HS-27A (cell line): ENCODE data around the gene PRAF2.

ENCODE experiments used
- DNase-seq: peaks from one replicate; pipeline ENCODE4 v3.0.0-alpha.2; 2012; ENCODE audit warnings: low read depth, missing footprints

PRAF2 gene

GRCh38 chrX:49072712-49073095 is 1.1 kb downstream of the PRAF2 start:
- DNase-seq, result no peak

GRCh38 chrX:49071877-49072711 is 1.7 kb downstream of the PRAF2 start:
- no peak for DNase-seq

GRCh38 chrX:49070988-49071387 is 2.8 kb downstream of the PRAF2 start:
- no peak for DNase-seq

- no peak for DNase-seq
Measured at GRCh38 chrX:49069038-49069437, 4.8 kb downstream of the PRAF2 start.

GRCh38 chrX:49067285-49068120 is 6.3 kb downstream of the PRAF2 start:
- DNase-seq, result no peak

GRCh38 chrX:49066690-49067089 is 7.1 kb downstream of the PRAF2 start:
- no peak for DNase-seq

GRCh38 chrX:49066278-49066677 is 7.5 kb downstream of the PRAF2 start:
- no peak for DNase-seq

- DNase-seq, result no peak
Measured at GRCh38 chrX:49064735-49065134, 9.1 kb downstream of the PRAF2 start.

- no peak for DNase-seq
Measured at GRCh38 chrX:49064303-49064702, 9.5 kb downstream of the PRAF2 start.

- DNase-seq, result no peak
Measured at GRCh38 chrX:49063715-49064114, 10.1 kb downstream of the PRAF2 start.

GRCh38 chrX:49061916-49062315 is 11.9 kb downstream of the PRAF2 start:
- DNase-seq, result no peak

GRCh38 chrX:49061490-49061889 is 12.3 kb downstream of the PRAF2 start:
- no peak for DNase-seq

GRCh38 chrX:49060914-49061313 is 12.9 kb downstream of the PRAF2 start:
- DNase-seq, result no peak

GRCh38 chrX:49059681-49060085 is 14.1 kb downstream of the PRAF2 start:
- DNase-seq, result no peak

GRCh38 chrX:49059201-49059600 is 14.6 kb downstream of the PRAF2 start:
- no peak for DNase-seq

- DNase-seq, result no peak
Measured at GRCh38 chrX:49058794-49059193, 15.0 kb downstream of the PRAF2 start, which contains the start of gene CCDC120. Gene CCDC120 (plus strand): TSS chrX:49058999. CDS start chrX:49062042, 3,043 bp downstream.

- no peak for DNase-seq
Measured at GRCh38 chrX:49054073-49054762, 19.6 kb downstream of the PRAF2 start.

- no peak for DNase-seq
Measured at GRCh38 chrX:49053223-49054072, 20.4 kb downstream of the PRAF2 start.

GRCh38 chrX:49043987-49044281 is 29.9 kb downstream of the PRAF2 start:
- DNase-seq, result no peak

- DNase-seq, result peak; percentile 87
Measured at GRCh38 chrX:49043220-49043986, 30.4 kb downstream of the PRAF2 start, which contains the start of gene TFE3. Gene TFE3 (minus strand): TSS chrX:49043357. CDS start chrX:49043226, 131 bp downstream.
